GM19452 (cell line): ENCODE data around the gene GRB10.

Source experiments
- ATAC-seq: cut with Tn5 transposase; IDR thresholded peaks from one replicate; pipeline ENCODE4 v1.9.1; 2021; ENCODE audit not compliant: unreplicated experiment

Gene GRB10

DNA sequence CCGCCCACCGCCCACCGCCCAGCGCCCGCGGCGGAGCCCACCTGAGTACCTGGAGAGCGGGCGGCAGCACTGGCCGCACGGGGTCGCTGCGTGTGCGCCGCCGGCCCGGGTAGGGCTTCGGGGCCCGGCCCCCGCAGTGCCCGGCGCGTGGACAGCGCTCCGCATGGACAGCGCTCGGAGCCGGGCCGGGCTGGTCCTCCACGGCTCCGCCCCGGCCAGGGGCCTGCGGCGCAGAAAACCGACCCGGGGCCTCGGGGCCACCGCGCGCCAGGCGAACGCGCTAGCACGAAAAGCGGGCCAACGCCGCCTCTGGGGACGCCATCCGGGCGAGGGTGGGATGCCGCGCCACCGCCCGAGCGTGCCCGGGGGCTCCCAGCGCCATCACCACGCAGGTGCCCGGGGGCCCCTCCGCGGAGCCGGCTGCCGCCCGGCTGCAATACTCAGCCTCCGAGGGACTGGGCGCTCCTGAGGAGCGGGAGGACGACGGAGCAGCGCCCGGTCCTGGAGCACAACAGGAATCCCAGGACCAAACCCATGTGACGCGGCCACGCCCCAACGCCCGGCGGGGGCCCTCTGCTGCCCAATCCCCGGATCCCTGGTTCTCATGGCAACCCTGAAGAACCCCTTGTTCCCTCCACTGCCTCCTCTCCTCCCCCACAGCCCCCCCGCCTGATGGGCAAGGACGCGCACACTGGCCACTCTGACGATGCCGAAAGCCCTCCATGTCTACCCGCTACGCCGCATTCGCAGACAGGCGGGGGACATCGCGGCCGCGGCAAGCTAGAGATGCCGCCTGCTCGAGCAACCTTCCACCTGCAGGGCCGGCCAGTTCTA is at the start of gene GRB10:
TSS of gene GRB10 (minus strand) at position 522 of the 834 bp plus-strand sequence. CDS start 50,574 bp downstream, outside the sequence.
- ATAC-seq: no peak

DNA sequence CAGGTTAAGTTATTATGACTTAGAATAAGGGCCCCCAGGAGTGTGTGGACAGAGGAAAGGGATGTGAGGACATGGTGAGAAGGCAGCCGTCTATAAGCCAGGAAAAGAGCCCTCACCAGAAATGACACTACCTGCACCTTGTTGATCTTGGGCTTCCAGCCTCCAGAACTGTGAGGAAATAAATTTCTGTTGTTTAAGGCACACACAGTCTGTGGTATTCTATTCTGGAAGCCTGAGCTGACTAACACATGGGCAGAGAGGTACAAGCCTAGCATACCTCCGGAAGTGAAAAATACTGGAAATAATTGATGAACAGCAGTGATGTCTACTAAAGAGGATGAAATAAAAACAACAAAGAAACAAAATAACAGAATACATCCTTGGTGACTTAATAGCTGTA is 46.1 kb upstream of the GRB10 start:
- ATAC-seq: no peak

DNA sequence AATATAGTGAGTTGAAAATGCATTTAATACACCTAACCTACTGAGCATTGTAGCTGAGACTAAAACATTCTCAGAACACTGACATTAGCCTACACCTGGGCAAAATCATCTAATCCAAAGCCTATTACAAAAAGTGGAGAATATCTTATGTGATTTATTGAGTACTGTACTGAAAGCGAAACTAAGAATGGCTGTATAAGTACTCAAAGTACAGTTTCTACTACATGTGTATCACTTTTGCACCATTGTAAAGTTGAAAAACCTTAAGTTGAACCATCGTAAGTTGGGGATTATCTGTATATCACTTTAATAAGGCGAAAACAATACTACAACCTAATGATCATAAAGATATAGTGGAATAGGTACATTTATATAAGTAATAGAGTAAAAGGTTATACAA is 45.4 kb upstream of the GRB10 start:
- ATAC-seq: no peak

DNA sequence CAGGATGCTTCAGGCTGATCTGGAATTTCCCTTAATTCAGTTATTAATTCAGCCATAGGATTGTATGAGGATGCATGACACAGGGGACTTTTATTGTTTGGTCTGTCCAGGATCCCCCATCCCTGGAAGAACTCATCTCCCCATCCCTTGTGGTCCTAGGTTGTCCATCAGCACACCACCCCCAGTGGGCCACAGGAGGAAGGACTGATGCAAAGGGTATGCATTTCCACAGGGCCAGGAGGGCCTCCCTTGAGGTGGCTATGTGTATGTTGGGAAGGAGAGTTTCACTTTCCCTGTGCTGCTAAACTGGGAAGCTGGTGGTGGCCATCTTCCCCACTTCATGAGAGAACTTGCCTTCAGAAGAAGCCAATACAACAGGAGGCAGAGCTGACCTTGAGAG is 44.6 kb upstream of the GRB10 start:
- no peak for ATAC-seq

DNA sequence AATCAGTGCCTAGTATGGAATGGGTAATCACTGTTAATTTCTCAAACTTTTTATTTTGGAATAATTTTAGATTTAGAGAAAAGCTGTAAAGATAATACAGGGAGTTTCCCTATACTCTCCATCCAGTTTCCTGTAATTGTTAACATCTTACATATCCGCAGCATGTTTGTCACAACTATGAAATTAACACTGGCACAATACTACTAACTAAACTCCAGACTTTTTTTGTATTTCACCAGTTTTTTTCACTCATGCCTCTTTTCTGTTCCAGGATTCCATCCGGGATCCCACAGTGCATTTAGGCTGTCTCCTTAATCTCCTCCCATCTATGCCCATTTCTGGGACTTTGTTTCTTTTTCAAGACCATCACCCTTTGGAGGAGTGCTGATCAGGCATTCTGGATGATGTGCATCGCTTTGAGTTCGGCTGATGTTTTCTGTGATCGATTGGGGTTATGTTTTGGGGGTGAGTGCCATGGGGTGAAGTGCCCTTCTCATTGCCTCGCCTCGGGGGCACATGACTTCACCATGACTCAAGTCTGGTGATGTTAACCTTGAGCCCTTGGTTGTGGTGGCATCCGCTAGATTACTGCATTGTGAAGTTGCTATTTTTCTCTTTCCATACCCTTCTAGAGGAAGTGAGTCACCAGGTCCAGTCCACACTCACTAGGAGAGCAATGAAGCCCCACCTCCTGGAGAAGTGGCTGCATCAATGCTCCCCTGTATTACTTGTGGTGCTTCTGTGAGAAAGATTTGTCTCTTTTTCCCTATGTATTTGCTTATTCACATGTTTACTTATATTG is 43.9 kb upstream of the GRB10 start:
- no peak for ATAC-seq

DNA sequence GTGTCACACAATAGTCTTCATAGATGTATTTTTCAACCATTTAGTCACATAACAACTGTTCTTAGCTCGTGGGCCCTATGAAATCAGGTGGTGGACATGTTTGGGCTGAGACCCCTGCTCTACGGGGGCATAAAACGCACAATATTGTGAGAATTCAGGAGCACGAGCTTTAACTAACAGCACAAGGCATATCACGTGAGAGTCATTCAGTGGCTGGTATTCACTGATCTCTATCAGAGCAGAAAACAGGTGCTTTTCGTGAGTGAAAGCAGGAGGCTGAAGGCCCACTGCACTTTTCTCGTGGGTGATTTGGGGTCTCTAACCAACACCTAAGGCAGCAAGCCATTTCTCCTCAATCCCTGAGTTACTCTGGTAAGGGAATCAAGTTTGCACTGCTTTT is 42.8 kb upstream of the GRB10 start:
- ATAC-seq: no peak

DNA sequence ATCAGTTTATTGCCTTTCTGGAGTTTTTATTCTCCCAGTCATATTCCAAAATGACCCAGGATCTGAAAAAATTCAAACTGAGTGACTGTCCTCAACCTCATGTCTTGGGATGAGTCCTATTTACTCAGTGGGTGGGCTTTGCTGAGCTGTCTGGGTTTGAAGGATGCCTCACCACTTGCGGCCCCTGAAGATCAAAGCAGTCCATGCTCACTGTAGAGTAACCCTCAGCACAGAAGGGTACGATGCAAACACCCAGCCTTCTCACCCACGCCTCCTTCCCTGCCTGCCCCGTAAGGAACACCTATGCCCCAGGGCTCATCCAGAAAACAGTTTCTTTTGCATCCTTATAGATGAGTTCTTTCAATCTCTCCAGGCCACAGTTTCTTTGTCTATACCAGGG is 42.2 kb upstream of the GRB10 start:
- no peak for ATAC-seq

DNA sequence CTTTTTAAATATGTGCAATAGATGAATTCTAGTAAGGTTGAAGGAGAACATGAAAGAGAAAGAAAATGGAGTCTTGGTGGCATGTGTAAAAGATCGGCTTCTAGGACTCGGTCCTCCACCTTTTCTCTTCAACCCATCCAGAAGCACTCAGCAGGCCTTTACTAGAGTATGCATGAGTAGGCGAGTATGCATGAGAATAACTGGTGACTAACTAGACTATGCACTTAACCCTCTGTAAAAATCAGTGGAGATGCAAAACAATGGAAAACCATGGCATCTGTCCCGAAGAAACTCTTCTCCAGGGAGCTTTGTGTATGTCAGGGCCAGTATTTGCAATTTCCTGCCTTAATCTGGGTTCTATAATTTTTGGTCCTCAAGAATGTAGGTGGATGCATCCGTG is 40.0 kb upstream of the GRB10 start:
- ATAC-seq: no peak

DNA sequence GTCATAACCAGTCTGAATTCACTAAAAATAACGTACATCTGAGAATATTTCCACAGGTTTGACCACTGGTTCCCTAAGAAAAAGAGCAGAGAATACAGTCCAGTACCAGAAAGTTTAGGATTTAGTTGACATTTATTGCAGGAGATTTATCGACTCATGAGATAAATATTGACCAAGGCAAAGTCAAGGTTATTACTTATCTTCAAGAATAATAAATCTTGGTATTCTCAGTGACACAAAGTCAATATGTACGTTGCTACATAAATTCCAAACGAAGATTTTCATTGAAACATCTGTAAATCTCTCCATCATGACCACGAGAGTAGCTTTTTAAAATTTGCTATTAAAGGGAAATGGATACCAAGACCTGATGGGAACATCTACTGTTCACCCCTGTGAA is 39.4 kb upstream of the GRB10 start:
- ATAC-seq: no peak

DNA sequence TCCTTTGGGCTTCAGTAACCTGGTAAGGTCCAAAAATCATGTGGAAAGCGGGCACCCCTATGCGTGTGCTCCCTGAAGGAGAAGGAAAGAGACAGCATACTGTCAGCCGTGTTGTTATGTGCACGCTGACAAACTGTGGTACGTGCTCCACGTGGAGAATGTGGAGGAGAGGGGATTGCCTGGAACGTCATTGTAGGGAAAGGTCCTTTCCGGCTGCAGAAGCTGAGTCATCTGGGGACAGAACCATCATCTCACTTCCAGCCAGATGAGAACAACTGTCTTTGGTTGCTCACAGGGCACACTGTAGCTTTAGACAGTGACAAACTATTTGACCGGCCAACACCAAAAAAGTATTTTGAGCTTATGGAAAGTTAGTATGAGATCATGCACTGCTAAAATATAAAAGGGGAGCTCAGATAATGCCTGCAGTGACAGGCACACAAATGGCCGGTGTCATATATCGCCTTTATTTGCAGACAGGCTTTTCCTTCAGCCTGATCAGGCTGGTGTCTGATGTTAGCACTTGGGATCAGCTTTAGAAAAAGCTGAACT is 38.8 kb upstream of the GRB10 start:
- no peak for ATAC-seq

DNA sequence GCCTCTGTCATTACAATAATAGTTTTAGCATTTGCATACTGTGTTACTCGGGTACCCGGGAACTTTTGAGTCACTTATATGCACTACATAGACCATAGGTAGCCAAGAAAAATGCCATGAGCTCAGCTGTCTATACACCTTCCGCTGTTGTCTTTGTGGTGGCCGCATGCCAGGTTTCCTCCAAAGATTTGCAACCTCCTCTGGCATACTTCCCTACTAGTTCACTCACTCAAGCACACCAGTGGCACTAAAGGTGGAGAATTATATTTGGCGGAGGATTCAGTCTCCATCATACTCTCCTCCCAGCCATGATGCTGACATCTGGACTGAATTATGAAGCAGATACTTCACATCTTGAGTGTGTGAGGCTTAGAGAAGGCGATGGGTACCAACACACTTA is 35.6 kb upstream of the GRB10 start:
- ATAC-seq: no peak

DNA sequence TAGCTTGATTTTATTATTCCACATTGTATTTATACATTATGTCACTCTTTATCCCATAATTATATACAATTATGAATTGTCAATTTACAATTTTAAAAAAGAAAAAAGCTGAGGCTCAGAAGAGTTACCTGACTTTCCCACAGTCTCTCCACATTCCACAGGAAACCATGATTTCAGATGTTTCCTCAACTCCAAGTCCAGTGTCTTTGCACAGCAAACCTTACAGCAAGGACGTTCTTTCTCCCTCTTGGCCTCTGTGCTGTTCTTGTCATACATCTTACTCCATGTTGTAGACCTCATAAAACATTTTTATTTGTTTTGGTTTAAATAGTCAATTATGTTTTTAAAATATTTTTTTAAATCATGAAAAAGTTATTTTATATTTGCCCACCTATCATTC is 34.9 kb upstream of the GRB10 start:
- ATAC-seq: no peak

DNA sequence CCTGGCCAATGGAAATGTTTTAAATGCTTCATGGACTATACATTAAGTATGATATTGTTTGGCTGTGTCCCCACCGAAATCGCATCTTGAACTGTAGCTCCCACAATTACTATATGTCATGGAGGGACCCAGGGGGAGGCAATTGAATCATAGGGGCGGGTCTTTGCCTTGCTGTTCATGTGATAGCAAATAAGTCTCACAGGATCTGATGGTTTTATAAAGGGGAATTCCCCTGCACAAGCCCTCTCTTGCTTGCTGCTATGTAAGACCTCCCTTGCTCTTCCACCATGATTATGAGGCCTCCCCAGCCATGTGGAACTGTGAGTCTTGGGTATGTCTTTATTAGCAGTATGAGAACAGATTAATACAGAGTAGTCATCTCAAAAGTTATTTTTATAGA is 32.4 kb upstream of the GRB10 start:
- ATAC-seq: no peak

DNA sequence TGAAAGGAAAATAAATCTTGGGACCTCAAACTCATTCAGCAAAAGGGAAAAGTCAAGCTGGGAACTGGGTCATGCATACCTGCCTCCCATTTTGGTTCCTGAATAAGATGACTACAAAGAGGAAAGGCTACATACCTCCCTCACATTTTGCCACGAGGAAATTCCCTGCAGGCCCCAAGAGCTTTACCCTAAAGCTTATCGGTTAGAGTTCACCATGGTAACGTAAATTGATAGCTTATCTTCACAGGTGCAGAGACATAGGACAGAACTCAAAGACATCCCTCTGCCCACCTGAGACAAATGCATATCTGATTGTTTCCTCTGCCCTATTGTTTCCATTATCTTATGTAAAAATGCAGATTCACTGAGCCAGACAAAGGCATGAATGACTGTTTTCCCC is 31.5 kb upstream of the GRB10 start:
- ATAC-seq: no peak

DNA sequence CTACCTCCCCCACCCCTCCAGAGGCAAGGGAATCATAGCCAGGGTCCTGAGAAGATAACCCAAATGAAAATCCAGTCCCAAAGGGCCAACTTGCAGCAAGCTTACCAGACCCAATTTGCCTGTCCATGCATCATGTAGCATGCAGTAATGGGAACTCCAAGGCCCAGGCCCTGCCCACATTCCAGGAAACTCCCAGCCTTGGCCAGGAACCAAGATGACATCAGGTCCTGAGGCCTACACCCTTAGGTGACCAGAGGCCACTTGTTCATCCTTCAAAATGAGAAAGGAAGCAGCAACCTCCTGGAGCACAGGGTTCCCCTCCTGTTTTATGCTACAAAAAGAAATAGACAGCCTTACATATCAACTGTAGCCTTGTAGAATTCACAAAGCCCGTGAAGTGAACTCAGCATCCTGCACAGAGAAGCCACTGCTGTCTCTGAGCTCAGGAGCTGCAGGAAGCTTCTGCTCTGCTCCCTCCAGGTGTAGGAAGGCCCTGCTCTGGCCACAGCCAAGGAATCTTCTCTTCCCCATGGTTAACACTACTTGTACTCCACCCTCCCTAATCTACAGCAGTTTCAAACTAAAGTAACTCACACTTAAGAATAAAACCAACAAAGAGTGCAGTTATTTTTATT is 30.3 kb upstream of the GRB10 start:
- no peak for ATAC-seq

DNA sequence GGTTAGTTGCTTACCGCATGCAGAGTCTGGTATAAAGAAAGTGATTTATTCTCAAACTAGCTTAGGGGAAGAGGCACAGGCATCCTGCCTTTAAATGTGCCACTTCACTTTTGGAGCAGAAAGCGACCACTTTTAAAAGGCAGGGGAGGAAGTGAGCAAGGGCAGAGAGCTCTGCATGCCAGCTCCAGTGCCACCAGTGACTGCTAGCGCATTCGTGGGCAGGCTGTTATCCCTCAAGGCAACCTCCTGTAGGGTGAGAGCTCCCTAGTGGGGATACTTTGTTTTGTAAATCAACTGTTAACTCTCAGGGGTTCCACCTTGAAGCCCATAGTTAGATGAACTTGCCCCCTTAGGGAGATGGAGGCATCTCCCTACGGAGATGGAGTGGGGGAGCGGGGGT is 29.4 kb upstream of the GRB10 start:
- ATAC-seq: no peak

DNA sequence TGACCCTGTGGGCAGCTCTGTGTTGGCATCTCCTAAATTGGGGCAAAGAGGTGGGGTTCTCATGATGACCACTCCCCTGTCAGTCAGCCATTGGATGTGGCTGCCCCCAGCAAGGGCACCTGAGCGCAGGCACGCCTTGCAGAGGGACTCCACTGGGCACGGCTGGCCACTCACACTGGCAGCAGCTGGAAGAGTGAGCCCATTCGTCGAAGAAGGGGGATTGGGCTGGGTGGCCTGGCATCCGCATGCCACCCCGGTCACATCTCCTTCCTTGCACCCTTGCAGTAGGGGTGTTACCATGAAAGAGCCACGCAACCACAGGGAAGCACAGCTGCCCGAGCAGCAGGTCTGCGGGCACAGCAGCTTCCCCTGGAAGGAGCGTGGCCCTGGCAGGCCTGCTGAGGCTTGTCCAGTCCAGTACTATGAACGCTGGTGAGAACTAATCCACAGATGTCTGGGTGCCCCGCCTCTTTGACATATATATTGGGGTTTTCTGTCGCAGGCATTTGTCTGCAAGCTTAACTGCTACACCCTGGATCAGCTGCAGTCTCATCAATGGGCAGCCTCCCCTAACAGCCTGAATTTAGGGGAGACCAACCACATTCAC is 25.7 kb upstream of the GRB10 start:
- ATAC-seq: no peak

DNA sequence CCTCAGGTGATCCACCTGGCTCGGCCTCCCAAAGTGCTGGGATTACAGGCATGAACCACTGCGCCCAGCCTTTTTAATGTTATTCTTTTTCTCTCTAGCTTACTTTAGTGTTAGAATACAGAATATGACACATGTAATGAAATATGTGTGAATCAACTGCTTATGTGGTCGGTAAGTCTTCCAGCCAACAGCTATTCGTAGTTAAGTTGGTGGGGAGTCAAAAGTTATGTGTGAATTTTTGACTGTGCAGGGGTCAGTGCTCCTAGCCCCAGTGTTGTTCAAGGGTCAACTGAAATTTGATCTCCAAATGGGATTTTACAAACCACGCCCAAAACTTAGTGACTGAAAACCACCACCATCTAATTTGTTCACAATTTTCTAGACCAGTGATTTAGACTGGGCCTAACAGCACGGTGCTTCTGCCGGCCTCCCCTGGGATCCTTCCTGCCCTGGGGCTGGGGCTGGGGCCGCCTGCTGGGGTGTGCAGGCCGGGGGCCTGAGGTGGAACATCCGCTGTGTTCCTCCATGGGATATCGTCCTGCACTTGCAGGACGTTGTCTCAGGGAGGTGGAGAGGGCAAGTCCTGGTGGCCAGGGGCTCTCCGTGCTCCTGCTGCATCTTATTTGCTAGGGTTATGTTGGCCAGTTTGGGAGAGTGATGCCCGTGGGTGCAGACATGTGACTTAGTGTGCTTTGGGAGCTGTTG is 24.5 kb upstream of the GRB10 start:
- no peak for ATAC-seq

DNA sequence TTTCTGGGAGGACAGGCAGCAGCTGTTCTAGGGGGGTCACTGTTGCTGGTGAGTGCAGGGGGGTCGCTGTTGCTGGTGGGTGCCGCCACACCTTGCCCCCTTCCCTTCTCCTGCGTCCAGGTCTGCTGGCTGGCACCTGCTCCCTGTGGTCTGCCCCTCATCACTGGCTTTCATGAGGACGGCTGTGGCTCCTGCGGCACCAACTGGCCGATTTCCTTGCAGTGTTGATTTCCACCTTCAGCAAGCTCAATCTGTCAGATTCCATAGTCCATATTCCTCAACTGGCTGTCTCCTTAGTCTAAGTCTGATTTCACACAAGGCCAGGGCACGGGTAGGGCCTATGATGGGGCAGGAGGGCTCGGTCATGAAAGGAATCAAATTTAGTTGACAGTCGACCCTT is 23.4 kb upstream of the GRB10 start:
- ATAC-seq: no peak

DNA sequence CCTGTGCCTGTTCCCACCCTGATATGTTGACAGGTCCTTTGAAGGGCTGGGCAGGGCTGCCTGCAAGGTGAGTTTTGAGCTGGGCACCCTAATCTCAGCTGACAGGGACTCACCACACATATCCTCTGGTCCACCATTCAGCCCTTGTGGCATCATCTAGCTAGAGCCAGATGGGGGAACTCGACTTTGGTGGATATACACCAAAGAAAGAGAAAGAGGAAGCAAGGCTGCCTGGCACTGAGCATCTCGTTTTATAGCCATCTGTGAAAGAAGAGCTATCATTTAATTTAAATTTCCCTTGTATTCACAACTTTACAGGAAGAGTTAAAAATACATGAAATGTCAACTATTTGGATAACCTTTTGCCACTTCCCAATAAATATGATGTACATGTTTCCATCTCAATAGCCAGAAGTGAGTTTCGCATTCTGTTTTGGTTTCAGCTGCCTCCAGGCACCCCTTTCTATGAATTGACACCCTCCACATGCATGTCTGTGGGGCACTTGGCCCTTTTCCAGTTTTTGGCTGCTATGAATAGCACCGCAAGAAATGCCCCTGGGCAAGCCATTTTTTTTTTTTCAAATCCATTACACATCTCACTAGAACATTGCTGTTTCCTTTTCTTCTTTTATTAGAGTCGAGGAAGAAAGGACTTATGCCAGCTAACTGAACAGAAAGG is 22.9 kb upstream of the GRB10 start:
- no peak for ATAC-seq
